NCI-H2029 treated with DMSO at 0.1 percent for 48 hours (cell line): ENCODE results near the gene DMAC2L.
"Not testable (repeated sequence)": the region's sequence is repeated elsewhere in the genome, so short reads cannot be mapped to it uniquely, and the experiment has no call there.

Experiments used
- DNase-seq: peaks from one replicate; lab custom pipeline; 2025; lab: John Stamatoyannopoulos, UW

The DMAC2L gene

DNA sequence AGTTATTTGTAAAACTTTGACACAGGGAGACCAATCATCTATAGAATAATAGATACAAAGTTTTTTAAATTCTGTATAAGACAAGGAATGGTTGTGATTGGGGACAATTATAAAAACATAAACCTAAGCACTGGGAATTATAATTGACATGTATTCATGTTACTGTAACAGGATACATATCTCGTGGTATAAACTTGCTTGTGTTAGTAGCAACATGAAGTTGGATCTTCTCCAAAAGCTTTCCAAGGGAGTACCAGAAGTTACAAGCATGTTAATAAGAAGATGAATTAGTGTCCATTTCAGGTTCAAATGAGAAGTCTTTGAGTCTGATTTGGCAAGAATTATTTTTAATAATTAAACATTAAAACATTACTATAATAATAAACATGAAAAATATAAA, 42.4 kb downstream of the DMAC2L start:
- DNase-seq: no peak

DNA sequence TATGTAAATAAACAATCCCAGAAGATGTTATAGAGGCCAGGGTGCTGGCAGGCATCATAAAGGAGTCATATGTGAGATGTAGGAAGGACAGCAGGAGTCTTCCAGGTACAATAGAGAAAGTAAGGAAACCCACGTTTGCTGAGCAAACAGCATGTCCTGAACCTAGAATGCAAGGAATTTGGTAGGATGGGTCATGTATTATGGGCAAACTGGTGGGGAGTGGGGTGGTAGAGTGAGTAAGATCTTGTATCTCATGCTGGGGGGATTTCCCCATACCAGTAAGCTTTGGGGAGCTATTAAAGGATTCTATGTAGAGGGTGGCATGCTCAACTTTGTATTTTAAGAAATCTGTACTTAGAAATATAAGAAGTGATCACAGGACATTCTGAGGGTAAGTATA, 43.6 kb downstream of the DMAC2L start:
- no peak for DNase-seq

DNA sequence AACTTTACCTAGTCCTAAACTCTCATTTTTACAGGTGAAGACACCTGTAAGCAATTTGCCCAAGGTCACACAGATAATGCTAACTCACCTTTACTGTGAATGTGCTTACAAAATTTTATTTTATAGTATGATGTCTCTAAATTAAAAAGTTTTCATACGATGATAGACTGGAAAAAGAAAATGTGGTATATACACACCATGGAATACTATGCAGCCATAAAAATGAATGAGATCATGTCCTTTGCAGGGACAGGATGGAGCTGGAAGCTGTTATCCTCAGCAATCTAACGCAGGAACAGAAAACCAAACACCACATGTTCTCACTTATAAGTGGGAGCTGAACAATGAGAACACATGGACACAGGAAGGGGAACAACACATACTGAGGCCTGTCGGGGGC, 44.2 kb downstream of the DMAC2L start:
- DNase-seq: not testable (repeated sequence)

DNA sequence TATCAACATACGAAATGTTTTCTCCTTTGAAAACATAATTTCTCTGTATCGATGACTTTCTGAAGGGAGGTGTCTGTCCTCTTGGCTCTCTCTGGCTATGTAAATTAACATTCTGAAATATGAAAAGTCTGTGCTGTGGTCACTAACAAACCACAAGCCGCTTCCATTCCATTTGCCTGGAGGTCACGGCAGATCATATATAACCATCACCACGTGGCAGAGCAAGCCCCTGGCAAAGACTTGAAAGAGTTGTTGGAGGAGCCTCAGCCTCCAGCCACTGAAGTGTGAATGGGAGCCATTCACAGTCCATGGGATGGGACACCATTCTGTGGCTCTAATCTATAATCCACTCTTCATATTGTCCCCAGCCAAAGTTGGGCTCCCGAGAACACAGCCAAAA, 45.0 kb downstream of the DMAC2L start:
- DNase-seq: no peak

DNA sequence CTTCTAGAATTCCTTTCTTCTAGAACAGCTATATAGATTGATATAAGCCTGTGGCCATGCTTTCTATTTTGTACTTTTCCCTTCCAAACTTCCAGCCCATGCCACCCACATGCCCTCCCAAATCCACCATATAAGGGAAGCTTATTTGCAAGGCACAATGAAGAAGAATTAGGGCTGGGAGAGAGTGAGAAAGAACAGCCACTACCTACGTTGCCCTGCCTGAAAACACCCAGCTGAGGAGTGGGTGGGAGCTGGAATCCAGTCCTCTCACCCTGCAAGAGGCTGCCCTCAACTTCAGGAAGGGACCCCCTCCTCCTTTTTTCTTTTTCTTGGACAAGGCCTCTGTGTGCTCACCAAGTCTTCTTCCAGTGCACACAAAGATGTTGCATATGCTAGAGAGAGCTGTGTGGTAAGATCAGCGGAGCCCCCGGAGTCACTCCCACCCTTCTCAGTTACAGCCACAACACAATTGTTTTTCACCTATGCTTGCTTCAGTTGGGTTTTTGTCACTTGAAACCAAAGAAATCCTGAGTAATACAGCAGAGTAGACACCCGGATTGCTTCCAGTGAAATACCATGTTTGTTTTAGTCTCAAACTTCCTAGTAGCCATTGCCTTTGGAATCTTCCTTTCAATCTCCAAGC, 45.8 kb downstream of the DMAC2L start:
- no peak for DNase-seq

DNA sequence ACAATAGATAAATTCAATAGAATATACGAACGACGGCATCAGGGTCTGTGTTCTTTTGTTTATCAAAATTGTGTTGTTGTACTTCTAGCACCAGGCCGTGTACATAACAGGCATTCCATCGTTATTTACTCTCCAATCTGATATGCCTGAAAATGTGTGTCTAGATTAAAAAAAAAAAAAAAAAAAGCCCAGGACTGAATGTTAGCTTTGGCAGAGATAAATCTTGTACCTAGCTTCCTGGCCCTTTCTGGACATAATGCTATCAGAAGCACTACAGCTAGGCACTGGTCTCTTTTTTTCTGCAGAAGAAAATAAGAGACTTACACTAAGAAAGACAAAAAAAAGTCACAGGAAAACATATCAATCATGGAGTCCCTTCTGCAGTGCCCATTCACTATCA, 47.5 kb downstream of the DMAC2L start:
- no peak for DNase-seq

DNA sequence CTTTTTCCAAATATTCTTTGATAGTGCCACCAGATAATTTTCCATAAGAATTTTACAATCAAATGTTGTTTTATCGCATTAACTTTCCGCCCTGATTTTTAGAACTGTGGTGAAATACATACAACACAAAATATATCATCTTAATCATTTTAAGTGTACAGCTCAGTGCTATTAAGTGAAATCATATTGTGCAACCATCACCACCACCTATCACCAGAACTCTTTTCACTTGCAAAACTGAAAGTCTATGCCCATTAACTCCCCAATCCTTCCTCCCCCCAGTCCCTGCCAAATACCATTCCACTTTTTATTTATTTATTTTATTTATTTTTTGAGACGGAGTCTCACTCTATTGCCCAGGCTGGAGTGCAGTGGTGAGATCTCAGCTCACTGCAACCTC, 48.0 kb downstream of the DMAC2L start:
- DNase-seq: no peak

DNA sequence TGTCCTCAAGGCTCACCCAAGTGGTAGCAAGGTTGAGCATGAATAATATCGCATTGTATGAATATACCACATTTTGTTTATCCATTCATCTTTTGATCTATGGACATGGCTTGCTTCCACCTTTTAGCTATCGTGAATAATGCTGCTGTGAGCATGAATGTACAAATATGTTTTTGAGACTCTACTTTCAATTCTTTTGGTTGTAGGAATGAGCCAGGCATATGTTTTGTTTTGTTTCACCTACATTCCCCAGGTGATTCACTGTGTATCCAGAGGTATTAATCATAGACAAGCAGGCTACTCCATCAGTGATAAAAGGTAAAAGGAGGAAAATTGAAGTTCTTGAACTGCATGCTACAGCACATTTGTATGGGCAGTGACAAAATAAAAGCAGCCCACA, 48.7 kb downstream of the DMAC2L start:
- DNase-seq: no peak

DNA sequence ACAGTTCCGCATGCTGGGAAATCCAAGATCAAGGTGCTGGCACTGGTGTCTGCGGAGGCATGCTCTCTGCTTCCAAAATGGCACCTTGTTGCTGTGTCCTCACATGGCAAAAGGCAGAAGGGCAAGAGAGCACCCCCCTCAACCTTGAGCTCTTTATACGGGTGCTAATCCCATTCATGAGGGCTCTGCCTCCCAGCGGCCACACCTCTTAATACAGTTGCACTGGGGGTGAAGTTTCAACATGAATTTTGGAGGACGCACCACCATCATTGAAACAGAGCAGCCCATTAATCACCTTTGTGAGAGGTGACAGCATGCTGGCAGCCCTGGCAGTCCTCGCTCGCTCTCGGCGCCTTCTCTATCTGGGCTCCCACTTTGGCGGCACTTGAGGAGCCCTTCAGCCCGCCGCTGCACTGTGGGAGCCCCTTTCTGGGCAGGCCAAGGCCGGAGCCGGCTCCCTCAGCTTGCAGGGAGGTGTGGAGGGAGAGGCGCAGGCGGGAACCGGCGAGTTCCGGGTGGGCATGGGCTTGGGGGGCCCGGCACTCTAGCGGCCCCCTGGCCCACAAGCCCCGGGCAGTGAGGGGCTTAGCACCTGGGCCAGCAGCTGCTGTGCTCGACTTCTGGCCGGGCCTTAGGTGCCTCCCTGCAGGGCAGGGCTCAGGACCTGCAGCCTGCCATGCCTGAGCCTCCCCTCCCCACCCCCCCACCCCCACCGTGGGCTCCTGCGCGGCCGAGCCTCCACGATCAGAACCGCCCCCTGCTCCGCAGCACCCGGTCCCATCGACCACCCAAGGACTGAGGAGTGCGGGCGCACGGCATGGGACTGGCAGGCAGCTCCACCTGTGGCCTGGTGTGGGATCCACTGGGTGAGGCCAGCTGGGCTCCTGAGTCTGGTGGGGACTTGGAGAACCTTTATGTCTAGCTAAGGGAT, 49.6 kb downstream of the DMAC2L start:
- not testable (repeated sequence) for DNase-seq

DNA sequence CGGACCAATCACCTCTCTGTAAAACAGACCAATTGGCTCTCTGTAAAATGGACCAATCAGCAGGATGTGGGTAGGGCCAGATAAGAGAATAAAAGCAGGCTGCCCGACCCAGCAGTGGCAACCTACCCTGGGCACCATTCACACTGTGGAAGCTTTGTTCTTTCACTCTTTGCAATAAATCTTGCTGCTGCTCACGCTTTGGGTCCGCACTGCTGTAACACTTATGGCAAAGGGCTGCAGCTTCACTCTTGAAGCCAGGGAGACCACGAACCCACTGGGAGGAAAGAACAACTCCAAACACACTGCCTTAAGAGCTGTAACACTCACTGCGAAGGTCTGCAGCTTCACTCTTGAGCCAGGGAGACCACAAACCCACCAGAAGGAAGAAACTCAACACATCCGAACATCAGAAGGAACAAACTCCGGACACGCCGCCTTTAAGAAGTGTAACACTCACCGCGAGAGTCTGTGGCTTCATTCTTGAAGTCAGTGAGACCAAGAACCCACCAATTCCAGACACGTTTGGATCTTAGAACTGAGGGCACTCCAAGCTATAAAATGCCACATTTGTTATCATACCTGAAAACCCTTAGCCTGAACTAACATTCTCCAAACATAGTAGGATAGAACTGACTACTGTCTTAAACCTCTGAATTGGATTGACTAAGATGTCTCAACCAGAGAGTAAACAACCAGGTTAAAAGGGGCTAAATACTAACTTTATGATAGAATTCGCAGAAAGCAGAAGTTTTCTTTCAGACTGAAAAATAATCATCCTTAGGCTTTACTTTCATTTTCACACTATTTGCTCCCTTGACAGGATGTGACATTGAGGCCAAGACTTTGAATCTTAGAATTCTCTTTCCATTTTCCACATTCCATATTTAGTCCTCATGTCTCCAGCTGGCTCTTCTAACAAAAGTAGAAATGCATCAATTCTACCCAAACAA, 50.9 kb downstream of the DMAC2L start:
- no peak for DNase-seq

DNA sequence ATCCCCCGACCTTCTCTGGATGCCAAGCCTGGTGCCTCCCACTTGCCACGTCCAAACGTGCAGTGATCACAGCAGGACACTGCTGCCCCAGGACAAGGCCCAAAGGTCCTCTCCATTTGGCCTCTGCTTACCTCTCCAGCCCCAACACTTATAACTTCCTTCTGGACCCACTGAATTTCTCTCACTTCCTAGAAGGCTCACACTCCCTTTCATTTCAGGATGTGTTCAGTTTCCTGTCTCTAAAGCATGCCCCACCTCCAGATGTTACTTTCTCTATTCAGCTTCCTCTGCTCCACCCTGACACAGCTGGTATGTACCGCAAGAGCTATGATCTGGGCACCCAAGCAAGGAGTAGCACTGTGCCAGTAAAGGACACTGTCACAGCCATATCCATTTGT, 51.6 kb downstream of the DMAC2L start:
- no peak for DNase-seq

DNA sequence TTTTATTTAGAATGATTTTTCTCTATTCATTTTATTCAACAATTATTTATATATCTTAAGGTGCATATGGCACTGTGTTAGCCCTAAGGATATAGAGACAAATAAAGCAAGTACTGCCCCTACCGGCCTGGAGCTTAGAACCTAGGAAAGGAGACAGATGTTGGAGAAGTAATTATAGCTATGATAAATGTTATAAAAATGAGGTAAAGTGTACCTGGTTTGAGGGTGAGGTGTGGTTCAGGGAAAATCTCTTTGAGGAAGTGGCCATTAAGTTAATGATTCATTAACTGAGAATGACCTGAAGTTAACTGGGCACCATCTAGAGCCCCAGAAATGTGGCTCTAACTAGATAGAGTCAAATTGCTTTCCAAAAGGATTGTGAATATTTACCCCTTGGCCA, 52.7 kb downstream of the DMAC2L start:
- DNase-seq: no peak

DNA sequence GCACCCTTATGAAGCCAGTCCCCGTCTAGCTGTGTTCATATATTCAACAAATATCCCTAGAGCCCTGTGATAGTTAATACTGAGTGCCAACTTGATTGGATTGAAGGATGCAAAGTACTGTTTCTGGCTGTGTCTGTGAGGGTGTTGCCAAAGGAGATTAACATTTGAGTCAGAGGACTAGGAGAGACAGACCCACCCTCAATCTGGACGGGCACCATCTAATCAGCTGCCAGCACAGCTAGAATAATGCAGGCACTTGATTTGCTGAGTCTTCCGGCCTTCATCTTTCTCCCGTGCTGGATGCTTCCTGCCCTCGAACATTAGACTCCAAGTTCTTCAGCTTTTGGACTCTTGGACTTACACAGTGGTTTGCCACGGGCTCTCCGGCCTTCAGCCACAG, 53.4 kb downstream of the DMAC2L start:
- DNase-seq: not testable (repeated sequence)

DNA sequence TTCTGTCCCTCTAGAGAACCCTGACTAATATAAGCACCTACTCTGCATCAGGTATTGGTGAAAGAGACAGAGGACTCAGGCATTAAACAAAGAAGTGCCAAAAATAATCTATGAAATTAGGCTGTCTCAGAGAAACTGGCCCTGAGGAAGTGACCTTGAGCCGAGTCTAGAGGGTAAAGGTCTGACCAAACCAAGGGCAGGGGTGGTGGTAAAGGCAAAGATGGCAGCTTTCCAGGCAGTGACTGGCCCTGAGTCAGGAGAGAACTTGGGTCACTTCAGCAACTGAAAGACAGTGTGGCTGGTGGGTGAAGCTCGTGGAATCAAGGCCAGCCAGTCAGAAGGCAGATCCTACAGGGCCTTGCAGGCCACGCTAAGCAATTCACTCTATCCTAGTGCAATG, 54.0 kb downstream of the DMAC2L start:
- no peak for DNase-seq

DNA sequence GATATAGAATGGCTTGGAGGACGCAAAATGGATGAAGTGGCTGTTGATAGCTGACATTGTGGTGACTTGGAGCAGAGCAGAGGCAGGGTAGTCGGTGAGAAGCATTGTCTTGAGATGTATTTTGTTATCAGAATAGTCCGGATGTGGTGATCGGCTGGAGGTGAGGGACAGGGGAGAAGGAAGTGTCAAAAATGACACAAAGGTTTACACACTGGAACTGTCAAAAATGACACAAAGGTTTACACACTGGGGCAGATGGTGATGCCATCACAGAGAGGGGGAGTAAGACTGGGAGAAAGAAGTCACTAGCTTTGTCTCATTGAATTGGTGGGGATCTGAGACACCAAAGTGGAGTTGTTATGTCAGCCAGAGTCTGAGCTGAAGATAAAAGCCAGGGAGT, 54.5 kb downstream of the DMAC2L start:
- DNase-seq: no peak

DNA sequence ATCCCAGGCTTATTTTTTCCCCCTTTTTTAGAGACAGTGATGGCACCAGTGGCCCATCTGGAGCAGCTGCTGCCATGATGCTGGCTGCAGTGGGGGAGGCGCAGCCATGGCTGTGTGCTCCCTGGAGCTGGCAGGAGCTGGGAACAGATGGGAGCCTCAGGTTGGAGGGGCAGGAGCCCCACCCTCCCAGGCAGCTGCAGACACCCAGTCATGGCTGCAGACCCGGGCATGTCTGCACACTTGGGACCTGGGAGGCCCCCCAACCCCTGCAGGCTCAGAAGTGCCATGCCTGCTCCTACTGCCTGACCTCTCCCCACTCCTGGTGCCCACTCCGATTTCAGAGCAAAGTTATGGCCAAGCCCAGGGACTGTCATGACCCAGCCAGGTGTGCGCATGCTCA, 59.4 kb downstream of the DMAC2L start:
- DNase-seq: no peak

DNA sequence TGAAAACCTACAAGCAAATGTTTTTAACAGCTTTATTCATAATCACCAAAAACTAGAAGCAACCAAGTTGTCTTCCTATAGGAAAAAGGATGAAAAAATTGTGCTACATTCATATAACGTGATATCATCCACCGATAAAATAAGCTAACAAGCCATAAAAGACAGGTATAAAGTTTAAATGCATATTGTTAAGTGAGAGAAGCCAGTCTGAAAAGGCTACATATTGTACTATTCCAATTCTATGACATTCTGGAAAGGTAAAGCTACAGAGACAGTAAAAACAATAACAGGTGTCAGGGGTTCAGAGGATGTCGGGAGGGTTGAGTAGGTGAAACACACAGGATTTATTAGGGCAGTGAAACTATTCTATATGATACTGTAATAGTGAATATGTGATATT, 61.8 kb downstream of the DMAC2L start:
- no peak for DNase-seq

DNA sequence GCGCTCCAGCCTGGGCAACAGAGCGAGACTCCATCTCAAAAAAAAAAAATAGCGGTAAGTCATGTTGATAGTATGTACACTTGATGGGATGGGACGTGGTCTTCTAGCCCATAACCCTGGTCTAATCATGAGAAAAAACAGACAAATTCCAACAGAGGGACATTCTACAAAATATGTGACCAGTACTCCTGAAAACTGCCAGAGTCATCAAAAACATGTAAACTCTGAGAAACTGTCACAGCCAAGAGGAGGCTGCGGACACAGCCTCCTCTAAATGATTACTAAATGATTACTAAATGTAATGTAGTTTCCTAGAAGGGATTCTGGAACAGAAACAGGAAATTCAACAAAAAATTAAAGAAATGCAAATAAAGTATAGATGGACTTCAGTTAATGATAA, 63.6 kb downstream of the DMAC2L start:
- no peak for DNase-seq
